IMR-90 (cell line): ENCODE data around the gene IQGAP2. TPM values are rescaled to one million over a fixed set of nuclear protein-coding genes. Genes with fewer than 3 reads are reported as not detected.

Source experiments
- ATAC-seq: fragments of 200-7000 bp; cut with Tn5 transposase; 2 replicates; pipeline ENCODE4 v1.9.1; 2020; ENCODE audit warnings: low read depth, mild to moderate bottlenecking, moderate library complexity
- BruUV-seq: library from RNA; stranded (reverse); fragments of 400-500 nt; replicated peaks from 2 replicates; lab custom pipeline; 2021; lab: Mats Ljungman, UMichigan
- CTCF ChIA-PET: fragments of 300-600 bp; formaldehyde crosslinking; extraction: SDS; loops from one replicate; lab custom pipeline; 2021; ENCODE audit warnings: antibody characterized with exemption; lab: Yijun Ruan, JAX
- POLR2A ChIA-PET: fragments of 300-600 bp; sonication (Branson Sonifier 250); formaldehyde crosslinking; loops from one replicate; lab custom pipeline; 2022; ENCODE audit warnings: antibody characterized with exemption; ENCODE audit not compliant: unreplicated experiment; lab: Charles Lee
- DNase-seq: peaks from one replicate; pipeline ENCODE4 v3.0.0; 2013
- H2AFZ ChIP-seq: replicated peaks from 2 replicates; pipeline ENCODE3; 2013; ENCODE audit warnings: low read length, mild to moderate bottlenecking; ENCODE audit not compliant: poor library complexity
- H2AK5ac ChIP-seq: 2 replicates; pipeline ENCODE4 v1.6.1; 2013; ENCODE audit warnings: low read depth, low read length, inconsistent platforms
- H2AK9ac ChIP-seq: replicated peaks from 2 replicates; pipeline ENCODE3; 2013; ENCODE audit warnings: mild to moderate bottlenecking, low read depth, low read length, moderate library complexity; ENCODE audit not compliant: poor library complexity
- H2BK120ac ChIP-seq: 2 replicates; pipeline ENCODE4 v1.6.1; 2013; ENCODE audit warnings: low read depth, low read length, inconsistent platforms
- H2BK15ac ChIP-seq: 3 replicates; pipeline ENCODE4 v1.6.1; 2013; ENCODE audit warnings: low read depth, low read length, inconsistent platforms
- H2BK20ac ChIP-seq: 2 replicates; pipeline ENCODE4 v1.6.1; 2013; ENCODE audit warnings: low read depth, mild to moderate bottlenecking, inconsistent platforms, low read length, moderate library complexity
- H2BK5ac ChIP-seq: 2 replicates; pipeline ENCODE4 v1.6.1; 2013; ENCODE audit warnings: mild to moderate bottlenecking, low read depth, low read length, inconsistent platforms; ENCODE audit not compliant: poor library complexity, severe bottlenecking
- H3K14ac ChIP-seq: replicated peaks from 2 replicates; pipeline ENCODE4 v1.6.1; 2013; ENCODE audit warnings: low read depth, low read length, inconsistent platforms
- H3K18ac ChIP-seq: 2 replicates; pipeline ENCODE4 v1.6.1; 2013; ENCODE audit warnings: low read depth, low read length, control low read depth
- H3K23ac ChIP-seq: 2 replicates; pipeline ENCODE4 v1.6.1; 2013; ENCODE audit warnings: low read depth, low read length, inconsistent platforms
- H3K27ac ChIP-seq: 2 replicates; pipeline ENCODE4 v1.5.1; 2013; ENCODE audit warnings: mild to moderate bottlenecking, control low read depth, low read length; ENCODE audit not compliant: insufficient read depth
- H3K27me3 ChIP-seq: 2 replicates; pipeline ENCODE4 v1.6.1; 2013; ENCODE audit warnings: low read length; ENCODE audit not compliant: control insufficient read depth, insufficient read depth
- H3K36me3 ChIP-seq: 2 replicates; pipeline ENCODE4 v1.6.1; 2013; ENCODE audit warnings: low read length, mixed read lengths; ENCODE audit not compliant: control insufficient read depth, insufficient read depth
- H3K4ac ChIP-seq: 2 replicates; pipeline ENCODE4 v1.6.1; 2013; ENCODE audit warnings: low read depth, low read length, inconsistent platforms
- H3K4me1 ChIP-seq: 2 replicates; pipeline ENCODE4 v1.6.1; 2013; ENCODE audit warnings: low read length, mixed read lengths; ENCODE audit not compliant: control insufficient read depth, insufficient read depth
- H3K4me2 ChIP-seq: 2 replicates; pipeline ENCODE4 v1.6.1; 2013; ENCODE audit warnings: low read depth, mild to moderate bottlenecking, control low read depth, low read length, moderate library complexity
- H3K4me3 ChIP-seq: 2 replicates; pipeline ENCODE4 v1.5.1; 2013; ENCODE audit warnings: low read depth, mild to moderate bottlenecking, control low read depth, low read length, moderate library complexity; ENCODE audit not compliant: insufficient read depth
- H3K56ac ChIP-seq: 2 replicates; pipeline ENCODE4 v1.6.1; 2013; ENCODE audit warnings: low read length, inconsistent platforms; ENCODE audit not compliant: insufficient read depth; ENCODE audit errors: extremely low read depth
- H3K79me1 ChIP-seq, 2 experiments: 2 replicates each; pipeline ENCODE4 v1.6.1; 2013; ENCODE audit warnings: low read length in 2 of 2, inconsistent platforms in 1 of 2, low read depth in 1 of 2
- H3K9ac ChIP-seq: 2 replicates; pipeline ENCODE4 v1.6.1; 2013; ENCODE audit warnings: low read depth, low read length, control low read depth
- H3K9me1 ChIP-seq: 2 replicates; pipeline ENCODE4 v1.6.1; 2013; ENCODE audit warnings: low read length, inconsistent platforms; ENCODE audit not compliant: insufficient read depth
- H3K9me3 ChIP-seq: 2 replicates; pipeline ENCODE4 v1.6.1; 2013; ENCODE audit warnings: low read length; ENCODE audit not compliant: control insufficient read depth, insufficient read depth
- H4K20me1 ChIP-seq: 2 replicates; pipeline ENCODE4 v1.6.1; 2013; ENCODE audit warnings: low read length, inconsistent platforms; ENCODE audit not compliant: insufficient read depth
- H4K5ac ChIP-seq: 2 replicates; pipeline ENCODE4 v1.6.1; 2013; ENCODE audit warnings: mild to moderate bottlenecking, low read depth, low read length, control low read depth
- H4K8ac ChIP-seq, 2 experiments: 2 replicates each; pipeline ENCODE4 v1.6.1; 2013; ENCODE audit warnings: low read depth in 2 of 2, low read length in 2 of 2, control low read depth in 1 of 2, inconsistent platforms in 1 of 2
- H4K91ac ChIP-seq: 2 replicates; pipeline ENCODE4 v1.6.1; 2013; ENCODE audit warnings: low read depth, low read length, inconsistent platforms; ENCODE audit not compliant: insufficient read depth
- BHLHE40 ChIP-seq: fragments of 150-350 bp; IDR thresholded peaks from 2 replicates; pipeline ENCODE4 v1.6.1; 2016; ENCODE audit warnings: mild to moderate bottlenecking, low read depth, low read length
- CEBPB ChIP-seq: IDR thresholded peaks from 2 replicates; pipeline ENCODE4 v1.6.1; 2012; ENCODE audit warnings: low read depth, low read length, improper control_type of control experiment
- CHD1 ChIP-seq: IDR thresholded peaks from 2 replicates; pipeline ENCODE4 v1.6.1; 2012; ENCODE audit warnings: low read depth, low read length, improper control_type of control experiment
- FOS ChIP-seq: fragments of 150-350 bp; IDR thresholded peaks from 2 replicates; pipeline ENCODE4 v1.6.1; 2016; ENCODE audit warnings: low read depth, low read length
- MAFK ChIP-seq: IDR thresholded peaks from 2 replicates; pipeline ENCODE4 v1.6.1; 2012; ENCODE audit warnings: low read depth, low read length, improper control_type of control experiment
- MAZ ChIP-seq: IDR thresholded peaks from 2 replicates; pipeline ENCODE4 v1.6.1; 2012; ENCODE audit warnings: low read depth, mild to moderate bottlenecking, low read length, improper control_type of control experiment, moderate library complexity, borderline replicate concordance
- MXI1 ChIP-seq: IDR thresholded peaks from 2 replicates; pipeline ENCODE4 v1.6.1; 2012; ENCODE audit warnings: low read depth, mild to moderate bottlenecking, low read length, moderate library complexity, borderline replicate concordance
- NFE2L2 ChIP-seq: fragments of 150-350 bp; IDR thresholded peaks from 2 replicates; pipeline ENCODE4 v1.6.1; 2016; ENCODE audit warnings: low read depth, mild to moderate bottlenecking, low read length
- POLR2A ChIP-seq: IDR thresholded peaks from 2 replicates; pipeline ENCODE4 v1.6.1; 2012; ENCODE audit warnings: mild to moderate bottlenecking, low read depth, low read length
- RAD21 ChIP-seq: IDR thresholded peaks from 2 replicates; pipeline ENCODE4 v1.6.1; 2012; ENCODE audit warnings: low read length, improper control_type of control experiment
- RCOR1 ChIP-seq: IDR thresholded peaks from 2 replicates; pipeline ENCODE4 v1.6.1; 2012; ENCODE audit warnings: mild to moderate bottlenecking, low read length, improper control_type of control experiment; ENCODE audit not compliant: insufficient replicate concordance
- RFX5 ChIP-seq: IDR thresholded peaks from 2 replicates; pipeline ENCODE4 v1.8.0; 2012; ENCODE audit warnings: low read depth, mild to moderate bottlenecking, low read length, moderate library complexity
- SMC3 ChIP-seq: fragments of 150-350 bp; IDR thresholded peaks from 2 replicates; pipeline ENCODE4 v1.6.1; 2016; ENCODE audit warnings: low read depth, mild to moderate bottlenecking, antibody characterized with exemption, low read length, moderate library complexity
- WGBS, 2 experiments: methylation state at CpG; one replicate each; pipeline versions ENCODE4 v1.1.5 to v1.1.7; 2013; ENCODE audit warnings: missing lambda C conversion rate in 2 of 2; ENCODE audit not compliant: insufficient read length in 1 of 2; ENCODE audit errors: extremely low coverage in 2 of 2; 5-methylcytosine and 5-hydroxymethylcytosine counted together
- dilution Hi-C: fragments of 300-500 bp; cut with HindIII; formaldehyde crosslinking; loops from one replicate; pipeline ENCODE4 v1.14.3; 2018; ENCODE audit warnings: low sequenced_read_pairs; ENCODE audit not compliant: unreplicated experiment
- in situ Hi-C: fragments of 300-500 bp; cut with MboI; formaldehyde crosslinking; loops from 3 replicates; pipeline ENCODE4 v1.14.3; 2019; ENCODE audit warnings: low sequenced_read_pairs, inconsistent platforms, mixed read lengths
- intact Hi-C: fragments of 100-400 bp; cut with micrococcal nuclease; formaldehyde crosslinking; loops from 2 replicates; pipeline ENCODE4 v1.10.0; 2022
- polyA plus RNA-seq, 3 experiments: library from polyadenylated mRNA; depleted of rRNA; stranded (reverse); fragments of >200 nt; gene quantifications; 2 replicates each; pipeline ENCODE4 v1.2.3, GENCODE V29; 2012; ENCODE audit warnings: low replicate concordance in 1 of 3
- total RNA-seq: library from RNA; depleted of rRNA; stranded (reverse); fragments of >200 nt; gene quantifications from 2 replicates; pipeline ENCODE4 v1.2.3, GENCODE V29; 2012
- TF ChIP-seq, protein P1 (sequence below): conservative IDR thresholded peaks from 2 replicates; pipeline ENCODE4 v1.5.1; 2012; ENCODE audit warnings: mild to moderate bottlenecking, low read depth, low read length, improper control_type of control experiment
- TF ChIP-seq, protein P2 (sequence below): fragments of 150-350 bp; IDR thresholded peaks from 2 replicates; pipeline ENCODE4 v1.6.1; 2016; ENCODE audit warnings: low read depth, mild to moderate bottlenecking, low read length, moderate library complexity, borderline replicate concordance
- TF ChIP-seq, protein P3 (sequence below): fragments of 150-350 bp; IDR thresholded peaks from 2 replicates; pipeline ENCODE4 v1.6.1; 2017; ENCODE audit warnings: mild to moderate bottlenecking, antibody characterized with exemption, low read length, low read depth

The IQGAP2 gene
- total and polyA plus RNA-seq, 2 of the 4 experiments (the other 2 are of a cell fraction), result 0.21 to 0.36 TPM

DNA sequence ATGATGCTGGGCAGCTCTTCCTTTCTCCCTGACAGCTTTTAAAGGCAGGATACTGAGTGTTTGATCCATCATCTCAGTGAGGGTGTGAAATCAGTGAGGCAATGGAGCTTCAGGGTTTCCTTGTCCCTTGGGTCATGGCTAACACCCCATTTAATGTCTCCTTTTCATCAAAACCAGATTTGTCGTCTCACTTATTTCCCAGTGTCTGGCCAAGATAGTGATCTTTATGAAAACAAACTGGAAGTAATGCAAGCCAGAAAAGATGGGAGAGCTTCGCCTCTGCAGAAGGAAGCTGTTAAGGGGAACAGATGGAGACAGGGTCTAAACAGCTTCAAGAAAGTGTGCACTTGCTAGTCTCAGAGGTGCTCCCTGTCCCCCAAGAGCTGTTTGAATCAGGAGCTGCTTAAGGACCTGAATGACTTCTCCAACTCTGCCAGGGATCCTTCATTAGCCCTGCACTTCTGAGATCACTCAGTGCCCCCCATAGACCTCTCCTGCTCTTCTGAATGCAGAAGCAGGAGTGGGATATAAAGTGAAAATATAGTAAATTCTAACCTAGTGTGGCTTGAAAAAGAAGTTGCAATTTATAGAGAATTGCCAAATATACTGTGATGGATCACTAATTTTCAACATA lies 124.0 kb downstream of the IQGAP2 start:
- ChIA-PET POLR2A (no interaction called here), CTCF (no interaction called here)
- Histone ChIP-seq H2BK20ac (no peak overlapping the region), H3K9me3 (no peaks in the 10 kb centered on the region), H3K14ac (no peak overlapping the region), H3K56ac (no peak overlapping the region), H3K36me3 (no peaks in the 10 kb centered on the region), H3K27ac (no peak overlapping the region), H2BK5ac (no peak overlapping the region), H2AFZ (no peak overlapping the region), H3K23ac (no peak overlapping the region), H3K27me3 (peaks cover 5% of the 10 kb centered on the region), H4K5ac (no peak overlapping the region), H3K4me3 (no peak overlapping the region), H4K20me1 (no peaks in the 10 kb centered on the region), H4K8ac (no peak overlapping the region), H2AK9ac (no peak overlapping the region), H3K9ac (no peak overlapping the region), H4K91ac (no peak overlapping the region), H3K9me1 (no peaks in the 10 kb centered on the region), H3K4ac (no peak overlapping the region), H2BK15ac (no peak overlapping the region), H3K4me1 (no peaks in the 10 kb centered on the region), H2BK120ac (no peak overlapping the region), H2AK5ac (no peak overlapping the region), H3K4me2 (no peak overlapping the region), H3K79me1 (no peaks in the 10 kb centered on the region), H3K18ac (no peak overlapping the region)
- ATAC-seq (no peak), DNase-seq (no peak)
- in situ Hi-C loops, result no loop called here
- dilution Hi-C loops, result no loop called here
- WGBS, 2 experiments, result no CpG with 5 or more reads among the region's 2 CpGs
- intact Hi-C loops, result no loop called here
- BruUV-seq, result no TSS peak
- TF ChIP-seq RCOR1 (no peak), RFX5 (no peak), SMC3 (no peak), MXI1 (no peak), POLR2A (no peak), MAFK (no peak), NFE2L2 (no peak), CHD1 (no peak), BHLHE40 (no peak), FOS (no peak), MAZ (no peak), RAD21 (no peak), CEBPB (no peak)
- TF ChIP-seq, protein P1, sequence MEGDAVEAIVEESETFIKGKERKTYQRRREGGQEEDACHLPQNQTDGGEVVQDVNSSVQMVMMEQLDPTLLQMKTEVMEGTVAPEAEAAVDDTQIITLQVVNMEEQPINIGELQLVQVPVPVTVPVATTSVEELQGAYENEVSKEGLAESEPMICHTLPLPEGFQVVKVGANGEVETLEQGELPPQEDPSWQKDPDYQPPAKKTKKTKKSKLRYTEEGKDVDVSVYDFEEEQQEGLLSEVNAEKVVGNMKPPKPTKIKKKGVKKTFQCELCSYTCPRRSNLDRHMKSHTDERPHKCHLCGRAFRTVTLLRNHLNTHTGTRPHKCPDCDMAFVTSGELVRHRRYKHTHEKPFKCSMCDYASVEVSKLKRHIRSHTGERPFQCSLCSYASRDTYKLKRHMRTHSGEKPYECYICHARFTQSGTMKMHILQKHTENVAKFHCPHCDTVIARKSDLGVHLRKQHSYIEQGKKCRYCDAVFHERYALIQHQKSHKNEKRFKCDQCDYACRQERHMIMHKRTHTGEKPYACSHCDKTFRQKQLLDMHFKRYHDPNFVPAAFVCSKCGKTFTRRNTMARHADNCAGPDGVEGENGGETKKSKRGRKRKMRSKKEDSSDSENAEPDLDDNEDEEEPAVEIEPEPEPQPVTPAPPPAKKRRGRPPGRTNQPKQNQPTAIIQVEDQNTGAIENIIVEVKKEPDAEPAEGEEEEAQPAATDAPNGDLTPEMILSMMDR, result no peak
- TF ChIP-seq, protein P2, sequence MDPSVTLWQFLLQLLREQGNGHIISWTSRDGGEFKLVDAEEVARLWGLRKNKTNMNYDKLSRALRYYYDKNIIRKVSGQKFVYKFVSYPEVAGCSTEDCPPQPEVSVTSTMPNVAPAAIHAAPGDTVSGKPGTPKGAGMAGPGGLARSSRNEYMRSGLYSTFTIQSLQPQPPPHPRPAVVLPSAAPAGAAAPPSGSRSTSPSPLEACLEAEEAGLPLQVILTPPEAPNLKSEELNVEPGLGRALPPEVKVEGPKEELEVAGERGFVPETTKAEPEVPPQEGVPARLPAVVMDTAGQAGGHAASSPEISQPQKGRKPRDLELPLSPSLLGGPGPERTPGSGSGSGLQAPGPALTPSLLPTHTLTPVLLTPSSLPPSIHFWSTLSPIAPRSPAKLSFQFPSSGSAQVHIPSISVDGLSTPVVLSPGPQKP, result no peak
- TF ChIP-seq, protein P3, sequence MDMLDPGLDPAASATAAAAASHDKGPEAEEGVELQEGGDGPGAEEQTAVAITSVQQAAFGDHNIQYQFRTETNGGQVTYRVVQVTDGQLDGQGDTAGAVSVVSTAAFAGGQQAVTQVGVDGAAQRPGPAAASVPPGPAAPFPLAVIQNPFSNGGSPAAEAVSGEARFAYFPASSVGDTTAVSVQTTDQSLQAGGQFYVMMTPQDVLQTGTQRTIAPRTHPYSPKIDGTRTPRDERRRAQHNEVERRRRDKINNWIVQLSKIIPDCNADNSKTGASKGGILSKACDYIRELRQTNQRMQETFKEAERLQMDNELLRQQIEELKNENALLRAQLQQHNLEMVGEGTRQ, result no peak
